ENCODE measurements around the gene ANKRD24. TPM values are rescaled to one million over a fixed set of nuclear protein-coding genes. Genes with fewer than 3 reads are reported as not detected.
A peak's percentile ranks its signal among the peaks of the same experiment; 100 is the strongest.

ANKRD24 gene
- total and polyA plus RNA-seq, 2 of the 13 experiments (the other 11 are each of a cell fraction or from before 2014, with no cell fraction given): 0.13 to 0.24 TPM

DNA sequence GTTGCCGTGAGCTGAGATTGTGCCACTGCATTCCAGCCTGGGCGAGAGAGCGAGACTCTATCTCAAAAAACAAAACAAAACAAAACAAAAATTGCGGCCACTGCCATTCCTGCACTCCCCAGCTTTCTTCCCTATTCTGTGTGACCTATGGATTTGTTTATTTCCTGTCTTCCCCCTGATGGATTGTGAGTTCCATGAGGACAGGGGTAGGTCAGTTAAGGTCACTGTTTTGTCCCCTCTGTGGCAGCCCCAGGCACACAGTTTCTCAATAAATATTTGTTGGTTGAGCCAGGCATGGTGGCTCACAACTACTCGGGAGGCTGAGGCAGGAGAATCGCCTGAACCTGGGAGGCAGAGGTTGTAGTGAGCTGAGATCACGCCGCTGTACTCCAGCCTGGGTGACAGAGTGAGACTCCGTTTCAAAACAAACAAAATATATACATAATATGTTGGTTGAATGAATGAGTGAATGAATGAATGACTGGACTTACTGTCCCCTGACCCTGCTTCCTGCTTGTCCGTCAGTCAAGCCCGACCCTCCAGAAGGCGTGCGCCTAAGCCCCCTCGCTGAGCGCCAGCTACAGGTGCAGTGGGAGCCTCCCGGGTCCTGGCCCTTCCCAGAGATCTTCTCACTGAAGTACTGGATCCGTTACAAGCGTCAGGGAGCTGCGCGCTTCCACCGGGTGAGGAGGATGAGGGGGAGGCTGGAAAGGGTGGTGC, 51.8 kb downstream of the ANKRD24 start (continued):
- TF ChIP-seq CENPBD1 (CRISPR knock-in tag; IDR thresholded peaks at IDR 0.05; ENCODE audit: borderline replicate concordance, low read depth): no peak
- TF ChIP-seq ZKSCAN8 (CRISPR knock-in tag; IDR thresholded peaks at IDR 0.05; ENCODE audit: borderline replicate concordance): no peak
- no peak for TF ChIP-seq HNF1B (CRISPR knock-in tag; IDR thresholded peaks at IDR 0.05)
- TF ChIP-seq ZNF383 (CRISPR knock-in tag; IDR thresholded peaks at IDR 0.05; ENCODE audit: borderline replicate concordance): no peak
- TF ChIP-seq SALL2 (CRISPR knock-in tag; IDR thresholded peaks at IDR 0.05): no peak
- TF ChIP-seq ZNF30 (CRISPR knock-in tag; IDR thresholded peaks at IDR 0.05): no peak
- TF ChIP-seq, protein P1, sequence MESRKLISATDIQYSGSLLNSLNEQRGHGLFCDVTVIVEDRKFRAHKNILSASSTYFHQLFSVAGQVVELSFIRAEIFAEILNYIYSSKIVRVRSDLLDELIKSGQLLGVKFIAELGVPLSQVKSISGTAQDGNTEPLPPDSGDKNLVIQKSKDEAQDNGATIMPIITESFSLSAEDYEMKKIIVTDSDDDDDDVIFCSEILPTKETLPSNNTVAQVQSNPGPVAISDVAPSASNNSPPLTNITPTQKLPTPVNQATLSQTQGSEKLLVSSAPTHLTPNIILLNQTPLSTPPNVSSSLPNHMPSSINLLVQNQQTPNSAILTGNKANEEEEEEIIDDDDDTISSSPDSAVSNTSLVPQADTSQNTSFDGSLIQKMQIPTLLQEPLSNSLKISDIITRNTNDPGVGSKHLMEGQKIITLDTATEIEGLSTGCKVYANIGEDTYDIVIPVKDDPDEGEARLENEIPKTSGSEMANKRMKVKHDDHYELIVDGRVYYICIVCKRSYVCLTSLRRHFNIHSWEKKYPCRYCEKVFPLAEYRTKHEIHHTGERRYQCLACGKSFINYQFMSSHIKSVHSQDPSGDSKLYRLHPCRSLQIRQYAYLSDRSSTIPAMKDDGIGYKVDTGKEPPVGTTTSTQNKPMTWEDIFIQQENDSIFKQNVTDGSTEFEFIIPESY (CRISPR knock-in tag; IDR thresholded peaks at IDR 0.05): no peak
- TF ChIP-seq XBP1 (CRISPR knock-in tag; IDR thresholded peaks at IDR 0.05): no peak
- no peak for TF ChIP-seq ZNF563 (CRISPR knock-in tag; IDR thresholded peaks at IDR 0.05)
- TF ChIP-seq, protein P2, sequence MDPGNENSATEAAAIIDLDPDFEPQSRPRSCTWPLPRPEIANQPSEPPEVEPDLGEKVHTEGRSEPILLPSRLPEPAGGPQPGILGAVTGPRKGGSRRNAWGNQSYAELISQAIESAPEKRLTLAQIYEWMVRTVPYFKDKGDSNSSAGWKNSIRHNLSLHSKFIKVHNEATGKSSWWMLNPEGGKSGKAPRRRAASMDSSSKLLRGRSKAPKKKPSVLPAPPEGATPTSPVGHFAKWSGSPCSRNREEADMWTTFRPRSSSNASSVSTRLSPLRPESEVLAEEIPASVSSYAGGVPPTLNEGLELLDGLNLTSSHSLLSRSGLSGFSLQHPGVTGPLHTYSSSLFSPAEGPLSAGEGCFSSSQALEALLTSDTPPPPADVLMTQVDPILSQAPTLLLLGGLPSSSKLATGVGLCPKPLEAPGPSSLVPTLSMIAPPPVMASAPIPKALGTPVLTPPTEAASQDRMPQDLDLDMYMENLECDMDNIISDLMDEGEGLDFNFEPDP (CRISPR knock-in tag; conservative IDR thresholded peaks at IDR 0.05): 0 out of 2 replicates have a peak, but pooled peaks have one; percentile 44
- TF ChIP-seq JUNB (CRISPR knock-in tag; IDR thresholded peaks at IDR 0.05; ENCODE audit: borderline replicate concordance): no peak
- no peak for TF ChIP-seq ZEB1 (IDR thresholded peaks at IDR 0.05; ENCODE audit: insufficient replicate concordance, low read depth)
- TF ChIP-seq SSRP1 (CRISPR knock-in tag; IDR thresholded peaks at IDR 0.05): no peak
- no peak for TF ChIP-seq RORA (CRISPR knock-in tag; IDR thresholded peaks at IDR 0.05)
- no peak for TF ChIP-seq RFX1 (IDR thresholded peaks at IDR 0.05)
- no peak for TF ChIP-seq ZNF446 (CRISPR knock-in tag; IDR thresholded peaks at IDR 0.05)
- TF ChIP-seq, protein P3, sequence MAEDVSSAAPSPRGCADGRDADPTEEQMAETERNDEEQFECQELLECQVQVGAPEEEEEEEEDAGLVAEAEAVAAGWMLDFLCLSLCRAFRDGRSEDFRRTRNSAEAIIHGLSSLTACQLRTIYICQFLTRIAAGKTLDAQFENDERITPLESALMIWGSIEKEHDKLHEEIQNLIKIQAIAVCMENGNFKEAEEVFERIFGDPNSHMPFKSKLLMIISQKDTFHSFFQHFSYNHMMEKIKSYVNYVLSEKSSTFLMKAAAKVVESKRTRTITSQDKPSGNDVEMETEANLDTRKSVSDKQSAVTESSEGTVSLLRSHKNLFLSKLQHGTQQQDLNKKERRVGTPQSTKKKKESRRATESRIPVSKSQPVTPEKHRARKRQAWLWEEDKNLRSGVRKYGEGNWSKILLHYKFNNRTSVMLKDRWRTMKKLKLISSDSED (CRISPR knock-in tag; IDR thresholded peaks at IDR 0.05): no peak
- no peak for TF ChIP-seq JARID2 (CRISPR knock-in tag; IDR thresholded peaks at IDR 0.05; ENCODE audit: insufficient replicate concordance)
- TF ChIP-seq ZNF20 (CRISPR knock-in tag; IDR thresholded peaks at IDR 0.05): no peak
- TF ChIP-seq RFXANK (CRISPR knock-in tag; IDR thresholded peaks at IDR 0.05): no peak
- no peak for TF ChIP-seq LBX2 (CRISPR knock-in tag; IDR thresholded peaks at IDR 0.05; ENCODE audit: borderline replicate concordance)
- peak; percentile 54; the same call in 1 of the 2 replicates for TF ChIP-seq ZNF256 (CRISPR knock-in tag; conservative IDR thresholded peaks at IDR 0.05)
- no peak for TF ChIP-seq PAX8 (CRISPR knock-in tag; IDR thresholded peaks at IDR 0.05; ENCODE audit: borderline replicate concordance)
- TF ChIP-seq SUZ12 (IDR thresholded peaks at IDR 0.05; ENCODE audit: low read depth, low read length): no peak
